Tibial artery (tissue), 4 donors: ENCODE data around the gene RNF182.
"Not testable (repeated sequence)": the region's sequence is repeated elsewhere in the genome, so short reads cannot be mapped to it uniquely, and the experiment has no call there.

Experiments
- DNase-seq, 2 donors: peaks; one replicate each; pipeline ENCODE4 v3.0.0-alpha.2; 2019
- H3K27ac ChIP-seq, 2 donors: fragments of 200-600 bp; sonication (generic) in 1 of 2; 1 replicate in 1 of 2; 2 replicates in 1 of 2; pipeline ENCODE4 v1.5.1; 2018 to 2019; ENCODE audit warnings: mild to moderate bottlenecking in 1 of 2
- H3K27me3 ChIP-seq, 2 donors: fragments of 200-600 bp; sonication (generic) in 1 of 2; one replicate each; pipeline versions ENCODE4 v1.5.1 to v1.6.0; 2016 to 2019
- H3K36me3 ChIP-seq, 3 donors: fragments of 200-600 bp; sonication (generic) in 2 of 3; one replicate each; pipeline ENCODE4 v1.5.1; 2016 to 2019; ENCODE audit warnings: mild to moderate bottlenecking in 2 of 3
- H3K4me1 ChIP-seq, 4 donors: fragments of 200-600 bp; sonication (generic) in 2 of 4; 1 replicate in 3 of 4; 2 replicates in 1 of 4; pipeline ENCODE4 v1.5.1; 2016 to 2019
- H3K4me3 ChIP-seq, 2 donors: fragments of 200-600 bp; sonication (generic) in 1 of 2; 1 replicate in 1 of 2; 2 replicates in 1 of 2; pipeline ENCODE4 v1.5.1; 2018 to 2019; ENCODE audit warnings: mild to moderate bottlenecking in 2 of 2
- H3K9me3 ChIP-seq, 3 donors: fragments of 200-600 bp; sonication (generic) in 1 of 3; one replicate each; pipeline ENCODE4 v1.5.1; 2016 to 2019
- intact Hi-C: fragments of 100-400 bp; cut with DNase I; formaldehyde crosslinking; loops from one replicate; pipeline ENCODE4 v1.15.0; 2023; ENCODE audit warnings: low total_unique reads
- TF ChIP-seq, protein P1 (sequence below), 2 experiments: fragments of 200-600 bp in 1 of 2; fragments of 450-650 bp in 1 of 2; IDR thresholded peaks; one replicate each; pipeline ENCODE4 v1.5.1; 2017 to 2019; ENCODE audit warnings: antibody characterized with exemption in 2 of 2, mild to moderate bottlenecking in 1 of 2, moderate library complexity in 1 of 2

The RNF182 gene

DNA sequence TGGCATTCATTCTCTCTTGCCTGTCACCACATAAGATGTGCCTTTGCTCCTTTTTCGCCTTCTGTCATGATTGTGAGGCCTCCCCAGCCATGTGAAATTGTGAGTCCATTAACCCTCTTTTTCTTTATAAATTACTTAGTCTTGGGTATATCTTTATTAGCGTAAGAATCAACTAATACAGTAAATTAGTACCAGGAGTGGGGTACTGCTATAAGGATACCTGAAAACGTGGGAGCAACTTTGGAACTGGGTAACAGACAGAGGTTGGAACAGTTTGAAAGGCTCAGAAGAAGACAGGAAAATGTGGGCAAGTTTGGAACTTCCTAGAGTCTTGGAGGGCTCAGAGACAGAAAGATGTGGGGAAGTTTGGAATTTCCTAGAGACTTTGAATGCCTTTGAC is 46.6 kb downstream of the RNF182 start:
- no peaks in the 10 kb centered on the region for H3K36me3 ChIP-seq
- intact Hi-C loops, result no loop called here
- no peak for DNase-seq
- H3K4me3 ChIP-seq, result no peak overlapping the region
- H3K27me3 ChIP-seq, result peaks cover 0 to 3% of the 10 kb centered on the region in 2 donors
- H3K4me1 ChIP-seq, result no peaks in the 10 kb centered on the region
- H3K9me3 ChIP-seq, result peaks cover 0 to 20% (median 18%) of the 10 kb centered on the region in 3 donors
- no peak overlapping the region for H3K27ac ChIP-seq
- TF ChIP-seq, protein P1, sequence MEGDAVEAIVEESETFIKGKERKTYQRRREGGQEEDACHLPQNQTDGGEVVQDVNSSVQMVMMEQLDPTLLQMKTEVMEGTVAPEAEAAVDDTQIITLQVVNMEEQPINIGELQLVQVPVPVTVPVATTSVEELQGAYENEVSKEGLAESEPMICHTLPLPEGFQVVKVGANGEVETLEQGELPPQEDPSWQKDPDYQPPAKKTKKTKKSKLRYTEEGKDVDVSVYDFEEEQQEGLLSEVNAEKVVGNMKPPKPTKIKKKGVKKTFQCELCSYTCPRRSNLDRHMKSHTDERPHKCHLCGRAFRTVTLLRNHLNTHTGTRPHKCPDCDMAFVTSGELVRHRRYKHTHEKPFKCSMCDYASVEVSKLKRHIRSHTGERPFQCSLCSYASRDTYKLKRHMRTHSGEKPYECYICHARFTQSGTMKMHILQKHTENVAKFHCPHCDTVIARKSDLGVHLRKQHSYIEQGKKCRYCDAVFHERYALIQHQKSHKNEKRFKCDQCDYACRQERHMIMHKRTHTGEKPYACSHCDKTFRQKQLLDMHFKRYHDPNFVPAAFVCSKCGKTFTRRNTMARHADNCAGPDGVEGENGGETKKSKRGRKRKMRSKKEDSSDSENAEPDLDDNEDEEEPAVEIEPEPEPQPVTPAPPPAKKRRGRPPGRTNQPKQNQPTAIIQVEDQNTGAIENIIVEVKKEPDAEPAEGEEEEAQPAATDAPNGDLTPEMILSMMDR (IDR thresholded peaks at IDR 0.05), result no peak

DNA sequence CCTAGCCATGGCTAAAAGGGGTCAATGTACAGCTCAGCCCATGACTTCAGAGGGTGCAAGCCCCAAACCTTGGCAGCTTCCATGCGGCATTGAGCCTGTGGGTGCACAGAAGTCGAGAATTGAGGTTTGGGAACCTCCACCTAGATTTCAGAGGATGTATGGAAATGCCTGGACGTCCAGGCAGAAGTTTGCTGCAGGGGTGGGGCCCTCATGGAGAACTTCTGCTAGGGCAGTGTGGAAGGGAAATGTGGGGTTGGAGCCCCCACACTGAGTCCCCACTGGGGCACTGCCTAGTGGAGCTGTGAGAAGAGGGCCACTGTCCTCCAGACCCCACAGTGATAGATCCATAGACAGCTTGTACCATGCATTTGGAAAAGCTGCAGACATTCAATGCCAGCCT is 47.9 kb downstream of the RNF182 start:
- DNase-seq, H3K4me3 ChIP-seq, H3K27me3 ChIP-seq, intact Hi-C loops, H3K4me1 ChIP-seq, H3K27ac ChIP-seq, H3K36me3 ChIP-seq: not testable (repeated sequence)
- peaks cover 0 to 20% (median 18%) of the 10 kb centered on the region in 3 donors for H3K9me3 ChIP-seq

DNA sequence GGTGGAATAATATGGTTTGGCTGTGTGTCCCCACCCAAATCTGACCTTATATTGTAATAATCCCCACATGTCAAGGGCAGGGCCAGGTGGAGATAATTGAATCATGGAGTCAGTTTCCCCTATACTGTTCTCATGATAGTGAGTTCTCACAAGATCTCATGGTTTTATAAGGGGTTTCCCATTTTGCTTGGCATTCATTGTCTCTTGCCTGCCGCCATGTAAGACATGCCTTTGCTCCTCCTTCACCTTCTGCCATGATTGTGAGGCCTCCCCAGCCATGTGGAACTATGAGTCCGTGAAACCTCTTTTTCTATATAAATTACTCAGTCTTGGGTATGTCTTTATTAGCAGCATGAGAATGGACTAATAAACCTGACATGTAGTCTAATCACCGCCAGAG is 48.7 kb downstream of the RNF182 start:
- H3K4me1 ChIP-seq, intact Hi-C loops, H3K27me3 ChIP-seq, H3K36me3 ChIP-seq, H3K4me3 ChIP-seq, DNase-seq, H3K27ac ChIP-seq: not testable (repeated sequence)
- peaks cover 0 to 20% (median 18%) of the 10 kb centered on the region in 3 donors for H3K9me3 ChIP-seq

DNA sequence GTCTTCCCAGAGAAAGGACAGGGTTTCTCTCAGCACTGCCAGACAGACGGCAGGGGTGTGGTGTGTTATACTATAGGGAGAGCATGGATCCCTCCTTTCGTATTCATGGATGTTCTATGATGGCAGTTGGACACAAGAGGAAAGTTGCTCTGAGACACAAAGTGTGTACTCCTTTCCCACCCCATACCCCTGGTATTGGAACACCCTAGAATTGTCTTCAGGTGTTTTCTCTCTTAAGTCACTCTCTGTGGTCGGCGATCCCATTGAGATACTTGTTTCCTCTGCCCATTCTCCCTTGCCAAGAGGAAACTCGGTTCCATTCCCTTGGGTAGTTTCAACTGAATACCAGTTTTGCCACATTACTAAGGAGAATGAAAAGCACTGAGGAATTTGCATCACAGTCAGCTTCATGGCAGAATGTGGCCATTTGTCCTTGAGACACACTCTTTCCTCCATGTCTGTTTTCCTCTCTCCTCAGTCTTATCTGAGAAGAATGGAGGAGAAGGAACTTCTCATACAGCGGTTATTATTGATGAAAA is 53.4 kb downstream of the RNF182 start:
- no peak overlapping the region for H3K4me3 ChIP-seq
- no peaks in the 10 kb centered on the region for H3K9me3 ChIP-seq
- TF ChIP-seq, protein P1 (IDR thresholded peaks at IDR 0.05), result no peak
- H3K27ac ChIP-seq, result no peak overlapping the region
- intact Hi-C loops, result no loop called here
- no peaks in the 10 kb centered on the region for H3K36me3 ChIP-seq
- DNase-seq, result no peak
- H3K4me1 ChIP-seq, result no peaks in the 10 kb centered on the region
- H3K27me3 ChIP-seq, result peaks cover 0 to 7% of the 10 kb centered on the region in 2 donors

DNA sequence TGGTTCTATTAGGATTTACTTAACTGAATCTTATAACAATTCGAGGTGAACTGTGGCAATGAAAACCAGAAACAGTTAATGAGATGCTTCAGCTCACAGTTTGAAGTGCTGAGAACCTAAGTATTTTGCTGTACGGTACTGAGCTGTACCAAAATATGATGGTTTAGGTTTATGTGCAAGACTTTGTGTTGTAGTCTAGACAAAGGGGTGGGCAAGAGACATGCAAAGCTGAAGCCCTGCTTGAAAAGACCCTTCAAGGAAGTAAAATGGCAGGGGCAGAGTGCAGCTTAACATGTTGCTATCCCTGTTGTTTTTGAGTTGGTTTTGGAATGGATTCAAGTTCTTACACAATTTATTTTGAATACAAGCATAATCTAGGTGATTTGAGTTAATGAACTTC is 54.0 kb downstream of the RNF182 start:
- DNase-seq, result no peak
- no peaks in the 10 kb centered on the region for H3K9me3 ChIP-seq
- no peaks in the 10 kb centered on the region for H3K4me1 ChIP-seq
- no peaks in the 10 kb centered on the region for H3K36me3 ChIP-seq
- H3K27ac ChIP-seq, result no peak overlapping the region
- intact Hi-C loops, result no loop called here
- TF ChIP-seq, protein P1 (IDR thresholded peaks at IDR 0.05), result no peak
- H3K4me3 ChIP-seq, result no peak overlapping the region
- H3K27me3 ChIP-seq, result peaks cover 0 to 10% of the 10 kb centered on the region in 2 donors

DNA sequence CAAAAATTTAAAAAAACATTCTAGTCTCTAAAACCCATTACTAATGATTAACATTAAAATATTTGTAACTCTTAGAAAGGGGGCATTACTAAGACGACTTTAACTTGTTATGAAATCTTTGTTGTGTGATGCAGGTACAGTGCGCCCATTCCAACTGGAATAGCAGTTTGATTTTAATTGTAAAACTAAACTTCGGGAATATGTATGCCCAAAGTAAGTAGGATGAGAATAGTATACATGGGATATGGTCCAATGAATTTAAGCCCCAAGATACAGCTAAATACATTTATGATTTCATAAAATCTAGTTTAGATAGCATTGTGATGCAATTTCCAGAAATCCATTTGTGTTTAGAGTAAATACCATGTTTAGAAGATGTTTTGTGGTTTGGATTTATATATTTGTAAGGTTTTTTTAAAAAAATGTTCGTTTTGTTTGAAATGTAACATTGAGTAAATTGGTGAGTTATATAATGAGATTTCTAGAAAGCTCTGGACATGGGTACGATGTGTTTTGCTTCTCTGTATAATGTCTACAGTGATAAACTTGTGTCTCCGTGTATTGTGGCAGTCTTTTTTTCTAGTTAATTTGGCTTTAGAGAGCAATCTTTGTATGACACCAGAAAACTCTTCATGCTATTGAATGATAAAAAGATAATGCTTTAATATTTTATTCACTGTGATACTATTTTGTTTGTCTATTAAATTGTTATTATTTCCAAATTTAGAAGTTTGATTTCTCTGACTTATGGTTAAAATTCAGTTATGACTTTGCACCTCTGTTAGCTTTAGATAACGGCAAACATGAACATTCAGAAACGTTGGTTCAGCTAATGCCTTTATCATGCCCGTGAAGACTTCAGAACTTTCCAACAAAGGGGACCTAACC is 54.8 kb downstream of the RNF182 start:
- Histone ChIP-seq H3K9me3 (no peaks in the 10 kb centered on the region), H3K27me3 (peaks cover 0 to 10% of the 10 kb centered on the region in 2 donors), H3K4me3 (no peak overlapping the region), H3K27ac (no peak overlapping the region), H3K4me1 (no peaks in the 10 kb centered on the region), H3K36me3 (no peaks in the 10 kb centered on the region)
- TF ChIP-seq, protein P1 (IDR thresholded peaks at IDR 0.05), result no peak
- DNase-seq, result no peak
- intact Hi-C loops, result no loop called here
